K562 (cell line): Measurements from ENCODE around the gene RANBP3. TPM values are rescaled to one million over a fixed set of nuclear protein-coding genes. Genes with fewer than 3 reads are reported as not detected.

ENCODE experiments used
- CTCFL ChIP-seq: IDR thresholded peaks from 2 replicates; pipeline ENCODE4 v1.6.1; 2011; ENCODE audit warnings: borderline replicate concordance, low read depth, mild to moderate bottlenecking, moderate library complexity, low read length; ENCODE audit not compliant: insufficient read depth, poor library complexity, severe bottlenecking
- FOXP4 ChIP-seq: sonication (generic); formaldehyde crosslinking; IDR thresholded peaks from 2 replicates; pipeline ENCODE4 v1.8.0; 2022; ENCODE audit warnings: mild to moderate bottlenecking, missing genetic modification reagents, borderline replicate concordance
- HDGF ChIP-seq: fragments of 450-650 bp; IDR thresholded peaks from 2 replicates; pipeline ENCODE4 v1.6.1; 2016
- HNRNPLL ChIP-seq: fragments of 200-400 bp; formaldehyde crosslinking; IDR thresholded peaks from 2 replicates; pipeline ENCODE4 v1.6.1; 2017; ENCODE audit warnings: low read length, low read depth, mild to moderate bottlenecking; ENCODE audit not compliant: poor library complexity, severe bottlenecking
- HNRNPUL1 ChIP-seq: fragments of 200-400 bp; formaldehyde crosslinking; IDR thresholded peaks from 2 replicates; pipeline ENCODE4 v1.6.1; 2017; ENCODE audit warnings: low read length
- ILF3 ChIP-seq: fragments of 450-650 bp; IDR thresholded peaks from 2 replicates; pipeline ENCODE4 v1.6.1; 2018; ENCODE audit warnings: antibody characterized with exemption, mild to moderate bottlenecking, moderate library complexity, borderline replicate concordance
- KDM1A ChIP-seq, 2 experiments: fragments of 450-650 bp; IDR thresholded peaks; 2 replicates each; pipeline ENCODE4 v1.6.1; 2016; ENCODE audit warnings: mild to moderate bottlenecking in 2 of 2
- PKNOX1 ChIP-seq: fragments of 450-650 bp; IDR thresholded peaks from 2 replicates; pipeline ENCODE4 v1.6.1; 2016
- PPARD ChIP-seq: fragments of 250-450 bp; sonication (Bioruptor Pico); IDR thresholded peaks from 2 replicates; pipeline ENCODE4 v1.8.0; 2022; ENCODE audit warnings: inconsistent platforms, mild to moderate bottlenecking, moderate library complexity
- RAD51 ChIP-seq: fragments of 450-650 bp; IDR thresholded peaks from 2 replicates; pipeline ENCODE4 v1.7.1; 2016; ENCODE audit warnings: low read depth, mild to moderate bottlenecking, borderline replicate concordance
- RBFOX2 ChIP-seq: fragments of 200-400 bp; formaldehyde crosslinking; IDR thresholded peaks from 2 replicates; pipeline ENCODE4 v1.6.1; 2017; ENCODE audit warnings: low read depth, mild to moderate bottlenecking, low read length, moderate library complexity
- STAT5A ChIP-seq: IDR thresholded peaks from 2 replicates; pipeline ENCODE4 v1.6.1; 2012; ENCODE audit warnings: low read length, inconsistent platforms, borderline replicate concordance
- polyA plus RNA-seq, 8 experiments: library from polyadenylated mRNA; depleted of rRNA in 4 of 8; stranded (reverse) in 5 of 8; unstranded in 3 of 8; fragments of >200 nt; fragmentation: Nextera tagmentation in 2 of 8; fragmentation: Illumina TruSeq in 1 of 8; extraction: Ambion mirVana in 2 of 8; extraction: Trizol in 1 of 8; gene quantifications; 2 replicates each; pipeline versions ENCODE4 v1.2.1 to v1.2.3, GENCODE V29; 2011 to 2014; ENCODE audit warnings: inconsistent platforms in 1 of 8, missing spikeins in 1 of 8
- total RNA-seq, 7 experiments: library from RNA; depleted of rRNA in 6 of 7; stranded (reverse); fragments of >200 nt in 6 of 7; fragmentation: Illumina TruSeq in 2 of 7; extraction: Trizol in 2 of 7; gene quantifications; 2 replicates each; pipeline versions ENCODE4 v1.2.1 to v1.2.3, GENCODE V29; 2011 to 2021; ENCODE audit warnings: low replicate concordance in 1 of 7
- TF ChIP-seq, protein P1 (sequence below), 2 experiments: fragments of 150-350 bp in 1 of 2; IDR thresholded peaks; 2 replicates each; pipeline ENCODE4 v1.6.1; 2012 to 2016; ENCODE audit warnings: low read depth in 2 of 2, low read length in 2 of 2, mild to moderate bottlenecking in 1 of 2, moderate library complexity in 1 of 2
- TF ChIP-seq, protein P2 (sequence below): sonication (generic); formaldehyde crosslinking; IDR thresholded peaks from 2 replicates; pipeline ENCODE4 v1.9.0; 2022; ENCODE audit warnings: mild to moderate bottlenecking, missing genetic modification reagents
- TF ChIP-seq, protein P3 (sequence below): fragments of 250-450 bp; sonication (Bioruptor Pico); IDR thresholded peaks from 2 replicates; pipeline ENCODE4 v1.4.0; 2020; ENCODE audit warnings: mild to moderate bottlenecking, moderate library complexity

The RANBP3 gene
- total and polyA plus RNA-seq, 9 of the 15 experiments (the other 6 are each of a cell fraction or from before 2014, with no cell fraction given) = 0.90 to 95.1 (median 63.2) TPM

DNA sequence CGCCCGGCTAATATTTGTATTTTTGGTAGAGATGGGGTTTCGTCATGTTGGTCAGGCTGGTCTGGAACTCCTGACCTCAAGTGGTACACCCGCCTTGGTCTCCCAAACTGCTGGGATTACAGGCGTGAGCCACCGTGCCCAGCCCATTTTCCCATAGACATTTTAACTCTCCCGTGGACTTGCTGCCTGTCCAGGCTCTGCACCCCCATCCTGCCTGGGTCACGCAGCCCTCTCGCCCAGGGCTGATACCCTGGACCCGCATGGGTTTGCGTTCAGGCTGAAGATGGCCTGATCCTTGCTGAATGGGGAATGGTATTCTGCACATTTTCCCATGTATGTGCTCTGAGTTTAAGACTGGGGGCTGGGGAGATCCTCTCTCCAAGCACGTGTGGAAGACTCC is 46.0 kb upstream of the RANBP3 start (continued):
- TF ChIP-seq, protein P1, sequence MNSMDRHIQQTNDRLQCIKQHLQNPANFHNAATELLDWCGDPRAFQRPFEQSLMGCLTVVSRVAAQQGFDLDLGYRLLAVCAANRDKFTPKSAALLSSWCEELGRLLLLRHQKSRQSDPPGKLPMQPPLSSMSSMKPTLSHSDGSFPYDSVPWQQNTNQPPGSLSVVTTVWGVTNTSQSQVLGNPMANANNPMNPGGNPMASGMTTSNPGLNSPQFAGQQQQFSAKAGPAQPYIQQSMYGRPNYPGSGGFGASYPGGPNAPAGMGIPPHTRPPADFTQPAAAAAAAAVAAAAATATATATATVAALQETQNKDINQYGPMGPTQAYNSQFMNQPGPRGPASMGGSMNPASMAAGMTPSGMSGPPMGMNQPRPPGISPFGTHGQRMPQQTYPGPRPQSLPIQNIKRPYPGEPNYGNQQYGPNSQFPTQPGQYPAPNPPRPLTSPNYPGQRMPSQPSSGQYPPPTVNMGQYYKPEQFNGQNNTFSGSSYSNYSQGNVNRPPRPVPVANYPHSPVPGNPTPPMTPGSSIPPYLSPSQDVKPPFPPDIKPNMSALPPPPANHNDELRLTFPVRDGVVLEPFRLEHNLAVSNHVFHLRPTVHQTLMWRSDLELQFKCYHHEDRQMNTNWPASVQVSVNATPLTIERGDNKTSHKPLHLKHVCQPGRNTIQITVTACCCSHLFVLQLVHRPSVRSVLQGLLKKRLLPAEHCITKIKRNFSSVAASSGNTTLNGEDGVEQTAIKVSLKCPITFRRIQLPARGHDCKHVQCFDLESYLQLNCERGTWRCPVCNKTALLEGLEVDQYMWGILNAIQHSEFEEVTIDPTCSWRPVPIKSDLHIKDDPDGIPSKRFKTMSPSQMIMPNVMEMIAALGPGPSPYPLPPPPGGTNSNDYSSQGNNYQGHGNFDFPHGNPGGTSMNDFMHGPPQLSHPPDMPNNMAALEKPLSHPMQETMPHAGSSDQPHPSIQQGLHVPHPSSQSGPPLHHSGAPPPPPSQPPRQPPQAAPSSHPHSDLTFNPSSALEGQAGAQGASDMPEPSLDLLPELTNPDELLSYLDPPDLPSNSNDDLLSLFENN (IDR thresholded peaks at IDR 0.05; ENCODE audit: low read depth in 2 of 2, low read length in 2 of 2) = no peak
- TF ChIP-seq PKNOX1 = no peak
- no peak for TF ChIP-seq FOXP4 (CRISPR knock-in tag)
- TF ChIP-seq HNRNPLL = no peak
- no peak for TF ChIP-seq HNRNPUL1
- TF ChIP-seq KDM1A (IDR thresholded peaks at IDR 0.05) = no peak
- TF ChIP-seq HDGF = no peak
- no peak for TF ChIP-seq RAD51
- TF ChIP-seq, protein P2, sequence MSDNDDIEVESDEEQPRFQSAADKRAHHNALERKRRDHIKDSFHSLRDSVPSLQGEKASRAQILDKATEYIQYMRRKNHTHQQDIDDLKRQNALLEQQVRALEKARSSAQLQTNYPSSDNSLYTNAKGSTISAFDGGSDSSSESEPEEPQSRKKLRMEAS = no peak
- no peak for TF ChIP-seq ILF3
- TF ChIP-seq RBFOX2 = no peak
- TF ChIP-seq CTCFL = no peak
- no peak for TF ChIP-seq STAT5A
- TF ChIP-seq, protein P3, sequence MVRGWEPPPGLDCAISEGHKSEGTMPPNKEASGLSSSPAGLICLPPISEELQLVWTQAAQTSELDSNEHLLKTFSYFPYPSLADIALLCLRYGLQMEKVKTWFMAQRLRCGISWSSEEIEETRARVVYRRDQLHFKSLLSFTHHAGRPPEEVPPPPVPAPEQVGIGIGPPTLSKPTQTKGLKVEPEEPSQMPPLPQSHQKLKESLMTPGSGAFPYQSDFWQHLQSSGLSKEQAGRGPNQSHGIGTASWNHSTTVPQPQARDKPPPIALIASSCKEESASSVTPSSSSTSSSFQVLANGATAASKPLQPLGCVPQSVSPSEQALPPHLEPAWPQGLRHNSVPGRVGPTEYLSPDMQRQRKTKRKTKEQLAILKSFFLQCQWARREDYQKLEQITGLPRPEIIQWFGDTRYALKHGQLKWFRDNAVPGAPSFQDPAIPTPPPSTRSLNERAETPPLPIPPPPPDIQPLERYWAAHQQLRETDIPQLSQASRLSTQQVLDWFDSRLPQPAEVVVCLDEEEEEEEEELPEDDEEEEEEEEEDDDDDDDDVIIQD (CRISPR knock-in tag) = no peak
- no peak for TF ChIP-seq PPARD (CRISPR knock-in tag)
- TF ChIP-seq, all 486 proteins: peak for 0
